H9 (cell line): ENCODE results near the gene IFNG-AS1. TPM values are rescaled to one million over a fixed set of nuclear protein-coding genes. Genes with fewer than 3 reads are reported as not detected.

ENCODE experiments used
- DNase-seq: peaks from one replicate; pipeline ENCODE4 v3.0.0-alpha.2; 2017
- H2AFZ ChIP-seq: one replicate; pipeline ENCODE4 v1.6.1; 2013; ENCODE audit warnings: mild to moderate bottlenecking, low read length, control low read depth, moderate library complexity
- H2AK5ac ChIP-seq: 2 replicates; pipeline ENCODE4 v1.6.1; 2013; ENCODE audit warnings: low read length, control low read depth, mixed read lengths; ENCODE audit not compliant: insufficient read length
- H2BK120ac ChIP-seq: one replicate; pipeline ENCODE4 v1.6.1; 2013; ENCODE audit warnings: low read depth, mild to moderate bottlenecking, low read length, control low read depth, inconsistent platforms; ENCODE audit not compliant: poor library complexity, severe bottlenecking
- H2BK12ac ChIP-seq: 2 replicates; pipeline ENCODE4 v1.6.1; 2013; ENCODE audit warnings: low read length, control low read depth, mixed read lengths, low read depth; ENCODE audit not compliant: insufficient read length
- H2BK15ac ChIP-seq: 2 replicates; pipeline ENCODE4 v1.6.1; 2013; ENCODE audit warnings: low read depth, low read length, control low read depth
- H2BK20ac ChIP-seq: one replicate; pipeline ENCODE4 v1.6.1; 2013; ENCODE audit warnings: low read depth, mild to moderate bottlenecking, low read length, control low read depth, inconsistent platforms; ENCODE audit not compliant: poor library complexity, severe bottlenecking
- H2BK5ac ChIP-seq: 2 replicates; pipeline ENCODE4 v1.6.1; 2013; ENCODE audit warnings: low read length, control low read depth, mixed read lengths; ENCODE audit not compliant: insufficient read length
- H3K14ac ChIP-seq: 2 replicates; pipeline ENCODE4 v1.6.1; 2013; ENCODE audit warnings: low read length, control low read depth; ENCODE audit not compliant: insufficient read depth
- H3K18ac ChIP-seq: 2 replicates; pipeline ENCODE4 v1.6.1; 2013; ENCODE audit warnings: low read depth, mild to moderate bottlenecking, mixed read lengths, low read length, control low read depth; ENCODE audit not compliant: insufficient read length
- H3K23ac ChIP-seq: 2 replicates; pipeline ENCODE4 v1.6.1; 2013; ENCODE audit warnings: low read length, control low read depth, mixed read lengths, low read depth; ENCODE audit not compliant: insufficient read length
- H3K23me2 ChIP-seq: 2 replicates; pipeline ENCODE4 v1.6.1; 2013; ENCODE audit warnings: low read depth, mild to moderate bottlenecking, mixed read lengths, low read length, control low read depth; ENCODE audit not compliant: insufficient read length, poor library complexity, severe bottlenecking
- H3K27ac ChIP-seq: 2 replicates; pipeline ENCODE4 v1.5.1; 2013; ENCODE audit warnings: low read length, control low read depth, mixed read lengths, low read depth; ENCODE audit not compliant: insufficient read length
- H3K27me3 ChIP-seq: 2 replicates; pipeline ENCODE4 v1.6.1; 2013; ENCODE audit warnings: low read length, control low read depth, inconsistent platforms; ENCODE audit not compliant: insufficient read depth
- H3K4ac ChIP-seq: 2 replicates; pipeline ENCODE4 v1.6.1; 2013; ENCODE audit warnings: low read depth, mild to moderate bottlenecking, control low read depth, inconsistent platforms, low read length, moderate library complexity
- H3K4me1 ChIP-seq: 2 replicates; pipeline ENCODE4 v1.6.1; 2013; ENCODE audit warnings: low read length, control low read depth, inconsistent platforms; ENCODE audit not compliant: insufficient read depth
- H3K4me2 ChIP-seq: 2 replicates; pipeline ENCODE4 v1.6.1; 2013; ENCODE audit warnings: low read length, control low read depth, mixed read lengths; ENCODE audit not compliant: insufficient read length, insufficient read depth
- H3K56ac ChIP-seq: 2 replicates; pipeline ENCODE4 v1.6.1; 2013; ENCODE audit warnings: low read depth, mild to moderate bottlenecking, mixed read lengths, low read length, control low read depth; ENCODE audit not compliant: insufficient read length
- H3K79me1 ChIP-seq: 2 replicates; pipeline ENCODE4 v1.6.1; 2013; ENCODE audit warnings: low read depth, mild to moderate bottlenecking, moderate library complexity, low read length, control low read depth, inconsistent platforms; ENCODE audit not compliant: insufficient read depth, poor library complexity, severe bottlenecking
- H3K79me2 ChIP-seq: 2 replicates; pipeline ENCODE4 v1.6.1; 2013; ENCODE audit warnings: low read length, control low read depth, inconsistent platforms; ENCODE audit not compliant: insufficient read depth
- H3K9ac ChIP-seq: 2 replicates; pipeline ENCODE4 v1.6.1; 2013; ENCODE audit warnings: low read length, control low read depth, mixed read lengths; ENCODE audit not compliant: insufficient read length; ENCODE audit errors: extremely low read depth
- H3K9me3 ChIP-seq: one replicate; pipeline ENCODE4 v1.6.1; 2013; ENCODE audit warnings: low read depth, low read length, inconsistent platforms; ENCODE audit not compliant: control insufficient read depth
- H3T11ph ChIP-seq: one replicate; pipeline ENCODE4 v1.6.1; 2013; ENCODE audit warnings: mild to moderate bottlenecking, low read length, control low read depth, inconsistent platforms
- H4K20me1 ChIP-seq: one replicate; pipeline ENCODE4 v1.6.1; 2013; ENCODE audit not compliant: control insufficient read depth, insufficient read length, insufficient read depth
- H4K5ac ChIP-seq: 2 replicates; pipeline ENCODE4 v1.6.1; 2013; ENCODE audit warnings: low read depth, mild to moderate bottlenecking, mixed read lengths, low read length, control low read depth; ENCODE audit not compliant: insufficient read length
- H4K8ac ChIP-seq: replicated peaks from 2 replicates; pipeline ENCODE4 v1.6.1; 2013; ENCODE audit warnings: low read length, control low read depth, mixed read lengths, low read depth; ENCODE audit not compliant: insufficient read length
- H4K91ac ChIP-seq: 2 replicates; pipeline ENCODE4 v1.6.1; 2013; ENCODE audit warnings: low read depth, mild to moderate bottlenecking, moderate library complexity, mixed read lengths, low read length, control low read depth; ENCODE audit not compliant: insufficient read length
- H3K27ac Mint-ChIP-seq, 3 experiments: 2 replicates in 2 of 3; 3 replicates in 1 of 3; pipeline ENCODE4 v1.8.0; 2020 to 2021; ENCODE audit warnings: mixed read lengths in 3 of 3, mild to moderate bottlenecking in 1 of 3, moderate library complexity in 1 of 3
- H3K27me3 Mint-ChIP-seq: 2 replicates; pipeline ENCODE4 v1.8.0; 2021; ENCODE audit warnings: low read depth, mild to moderate bottlenecking, moderate library complexity, mixed read lengths
- H3K36me3 Mint-ChIP-seq, 3 experiments: 2 replicates in 2 of 3; 3 replicates in 1 of 3; pipeline ENCODE4 v1.8.0; 2020 to 2021; ENCODE audit warnings: low read depth in 3 of 3, mixed read lengths in 3 of 3; ENCODE audit not compliant: insufficient read depth in 1 of 3
- H3K4me1 Mint-ChIP-seq, 2 experiments: 2 replicates each; pipeline ENCODE4 v1.8.0; 2020; ENCODE audit warnings: mixed read lengths in 2 of 2
- H3K4me3 Mint-ChIP-seq, 2 experiments: 2 replicates in 1 of 2; 3 replicates in 1 of 2; pipeline ENCODE4 v1.8.0; 2020 to 2021; ENCODE audit warnings: mild to moderate bottlenecking in 2 of 2, mixed read lengths in 2 of 2, moderate library complexity in 1 of 2
- H3K9me3 Mint-ChIP-seq, 2 experiments: 2 replicates in 1 of 2; 3 replicates in 1 of 2; pipeline ENCODE4 v1.8.0; 2020; ENCODE audit warnings: mild to moderate bottlenecking in 2 of 2, mixed read lengths in 2 of 2, moderate library complexity in 1 of 2
- CTCF ChIP-seq: fragments of 200-600 bp; sonication (generic); conservative IDR thresholded peaks from 3 replicates; pipeline ENCODE4 v1.8.0; 2021; ENCODE audit warnings: antibody characterized with exemption, mild to moderate bottlenecking
- WGBS: extraction: QIAGEN DNeasy Blood & Tissue Kit; methylation state at CpG from one replicate; pipeline ENCODE4 v1.1.7; 2013; ENCODE audit warnings: missing lambda C conversion rate, low lambda C conversion rate, mixed read lengths; ENCODE audit not compliant: insufficient read length; ENCODE audit errors: extremely low coverage; 5-methylcytosine and 5-hydroxymethylcytosine counted together
- total RNA-seq: library from RNA; stranded (reverse); gene quantifications from 2 replicates; pipeline ENCODE4 v1.2.1, GENCODE V29; 2021

IFNG-AS1 gene
- total RNA-seq, 1 experiment from 2014 or later: not detected

DNA sequence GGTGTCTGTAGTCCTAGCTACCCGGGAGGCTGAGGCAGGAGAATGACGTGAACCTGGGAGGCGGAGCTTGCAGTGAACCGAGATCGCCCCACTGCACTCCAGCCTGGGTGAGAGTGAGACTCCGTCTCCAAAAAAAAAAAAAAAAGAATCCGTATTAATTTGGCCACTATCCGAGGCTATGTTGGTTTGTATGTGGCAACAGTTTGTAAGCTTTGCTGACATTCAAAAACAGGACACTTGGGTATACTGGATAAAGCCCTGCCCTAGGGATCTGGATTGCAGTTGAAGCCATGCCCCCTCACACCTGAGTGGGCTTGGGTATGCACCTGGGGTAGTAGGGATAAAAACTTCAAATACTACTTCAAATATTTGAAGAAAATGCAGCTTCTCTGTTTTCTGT, 14.5 kb downstream of the IFNG-AS1 start:
- Histone ChIP-seq H2BK20ac (no peak overlapping the region), H2BK15ac (no peak overlapping the region), H3K79me2 (no peaks in the 10 kb centered on the region), H3K4me1 (no peaks in the 10 kb centered on the region), H4K91ac (no peak overlapping the region), H2AK5ac (no peak overlapping the region), H2BK12ac (no peak overlapping the region), H3K4ac (no peak overlapping the region), H3K4me2 (no peak overlapping the region), H4K8ac (no peak overlapping the region), H3T11ph (no peak overlapping the region), H3K23me2 (no peaks in the 10 kb centered on the region), H3K27ac (no peak overlapping the region), H4K20me1 (no peaks in the 10 kb centered on the region), H3K18ac (no peak overlapping the region), H4K5ac (no peak overlapping the region), H2BK5ac (no peak overlapping the region), H3K9ac (no peak overlapping the region), H2BK120ac (no peak overlapping the region), H3K56ac (no peak overlapping the region), H3K23ac (no peak overlapping the region), H3K9me3 (no peaks in the 10 kb centered on the region), H3K27me3 (no peaks in the 10 kb centered on the region), H3K14ac (no peak overlapping the region), H3K79me1 (no peaks in the 10 kb centered on the region), H2AFZ (no peak overlapping the region)
- DNase-seq: no peak
- no peak for TF ChIP-seq CTCF
- Mint-ChIP-seq H3K27me3 (no peaks in the 10 kb centered on the region), H3K4me1 (no peaks in the 10 kb centered on the region), H3K9me3 (peaks cover 6 to 13% of the 10 kb centered on the region in 2 experiments; a peak in 4 of 5 replicates), H3K4me3 (no peak overlapping the region), H3K36me3 (peaks cover 0 to 11% (median 7%) of the 10 kb centered on the region in 3 experiments; a peak in 3 of 7 replicates), H3K27ac (no peak overlapping the region)
- no CpG with 5 or more reads among the region's 8 CpGs for WGBS
